Measurements from ENCODE around the gene NRXN3.

- TF ChIP-seq CTCF (IDR thresholded peaks at IDR 0.05) (no peak), TCF12 (IDR thresholded peaks at IDR 0.05) (no peak), MXI1 (IDR thresholded peaks at IDR 0.05; ENCODE audit: low read depth, low read length) (no peak), TAF1 (IDR thresholded peaks at IDR 0.05; ENCODE audit: borderline replicate concordance, low read depth, low read length) (no peak), EP300 (IDR thresholded peaks at IDR 0.05; ENCODE audit: borderline replicate concordance in 1 of 2, low read depth in 1 of 2, low read length in 1 of 2) (no peak), REST (IDR thresholded peaks at IDR 0.05; ENCODE audit: low read depth, low read length) (no peak), RCOR1 (IDR thresholded peaks at IDR 0.05; ENCODE audit: low read length) (no peak)
These were observed 149.9 kb downstream of the NRXN3 start for GRCh38 chr14:78319887-78320635.

Data from SK-N-SH (cell line).